ENCODE data around the gene USP35.
"Not testable (repeated sequence)": the region's sequence is repeated elsewhere in the genome, so short reads cannot be mapped to it uniquely, and the experiment has no call there.

USP35 gene

GRCh38 chr11:78220218-78221157 lies 31.8 kb downstream of the USP35 start:
- no peaks in the 10 kb centered on the region for H3K9me3 Mint-ChIP-seq
- H3K36me3 Mint-ChIP-seq (ENCODE audit: low read depth) = peaks cover 99% of the 10 kb centered on the region
- no peaks in the 10 kb centered on the region for H3K27me3 Mint-ChIP-seq
- no peak overlapping the region for H3K4me3 Mint-ChIP-seq
- H3K27ac Mint-ChIP-seq = no peak overlapping the region
- intact Hi-C loops (cut with micrococcal nuclease) = no loop called here
- H3K4me1 Mint-ChIP-seq (ENCODE audit: low read depth) = peaks cover 19% of the 10 kb centered on the region

GRCh38 chr11:78221396-78222315 lies 32.9 kb downstream of the USP35 start:
- H3K36me3 Mint-ChIP-seq (ENCODE audit: low read depth) = peaks cover 99% of the 10 kb centered on the region
- no peaks in the 10 kb centered on the region for H3K27me3 Mint-ChIP-seq
- peaks cover 19% of the 10 kb centered on the region for H3K4me1 Mint-ChIP-seq (ENCODE audit: low read depth)
- H3K9me3 Mint-ChIP-seq = no peaks in the 10 kb centered on the region
- no peak overlapping the region for H3K4me3 Mint-ChIP-seq
- no peak overlapping the region for H3K27ac Mint-ChIP-seq
- intact Hi-C loops (cut with micrococcal nuclease) = no loop called here

- H3K27ac Mint-ChIP-seq; intact Hi-C loops (cut with micrococcal nuclease); H3K9me3 Mint-ChIP-seq; H3K27me3 Mint-ChIP-seq; H3K4me3 Mint-ChIP-seq: not testable (repeated sequence)
- H3K36me3 Mint-ChIP-seq (ENCODE audit: low read depth) = peaks cover 99% of the 10 kb centered on the region
- peaks cover 11% of the 10 kb centered on the region for H3K4me1 Mint-ChIP-seq (ENCODE audit: low read depth)
Measured at GRCh38 chr11:78222726-78223125, 34.0 kb downstream of the USP35 start.

GRCh38 chr11:78223320-78223954 lies 34.7 kb downstream of the USP35 start:
- H3K27me3 Mint-ChIP-seq = no peaks in the 10 kb centered on the region
- no peak overlapping the region for H3K27ac Mint-ChIP-seq
- peaks cover 96% of the 10 kb centered on the region for H3K36me3 Mint-ChIP-seq (ENCODE audit: low read depth)
- no peak overlapping the region for H3K4me3 Mint-ChIP-seq
- H3K4me1 Mint-ChIP-seq (ENCODE audit: low read depth) = peaks cover 4% of the 10 kb centered on the region
- intact Hi-C loops (cut with micrococcal nuclease) = no loop called here
- no peaks in the 10 kb centered on the region for H3K9me3 Mint-ChIP-seq

GRCh38 chr11:78224506-78224905 lies 35.8 kb downstream of the USP35 start:
- no peak overlapping the region for H3K4me3 Mint-ChIP-seq
- H3K4me1 Mint-ChIP-seq (ENCODE audit: low read depth) = peaks cover 10% of the 10 kb centered on the region
- H3K27ac Mint-ChIP-seq = peak overlapping the region; percentile 51
- H3K36me3 Mint-ChIP-seq (ENCODE audit: low read depth) = peaks cover 87% of the 10 kb centered on the region
- H3K27me3 Mint-ChIP-seq = no peaks in the 10 kb centered on the region
- no peaks in the 10 kb centered on the region for H3K9me3 Mint-ChIP-seq
- intact Hi-C loops (cut with micrococcal nuclease) = no loop called here

- H3K9me3 Mint-ChIP-seq = no peaks in the 10 kb centered on the region
Measured at GRCh38 chr11:78224906-78225420, 36.2 kb downstream of the USP35 start.

GRCh38 chr11:78226684-78227680 lies 38.3 kb downstream of the USP35 start:
- H3K4me3 Mint-ChIP-seq = no peak overlapping the region
- no peaks in the 10 kb centered on the region for H3K27me3 Mint-ChIP-seq
- no peak overlapping the region for H3K27ac Mint-ChIP-seq
- H3K4me1 Mint-ChIP-seq (ENCODE audit: low read depth) = peaks cover 27% of the 10 kb centered on the region
- intact Hi-C loops (cut with micrococcal nuclease) = loop anchor here (5.0 kb wide), 2 partner anchors 190 to 205 kb away; partner anchors contain the start of gene GAB2
- H3K9me3 Mint-ChIP-seq = no peaks in the 10 kb centered on the region
- H3K36me3 Mint-ChIP-seq (ENCODE audit: low read depth) = peaks cover 75% of the 10 kb centered on the region

More at GRCh38 chr11:78224906-78225420, 36.2 kb downstream of the USP35 start:
- Mint-ChIP-seq H3K27me3 (no peaks in the 10 kb centered on the region), H3K27ac (peak overlapping the region; percentile 51), H3K4me1 (ENCODE audit: low read depth) (peaks cover 15% of the 10 kb centered on the region), H3K4me3 (no peak overlapping the region), H3K36me3 (ENCODE audit: low read depth) (peaks cover 86% of the 10 kb centered on the region)
- intact Hi-C loops (cut with micrococcal nuclease) = loop anchor here (5.0 kb wide), 2 partner anchors 192 to 207 kb away; partner anchors contain the start of gene GAB2

GRCh38 chr11:78227921-78228320 lies 39.2 kb downstream of the USP35 start:
- Mint-ChIP-seq H3K4me1 (ENCODE audit: low read depth) (peaks cover 27% of the 10 kb centered on the region), H3K9me3 (no peaks in the 10 kb centered on the region), H3K4me3 (no peak overlapping the region), H3K36me3 (ENCODE audit: low read depth) (peaks cover 72% of the 10 kb centered on the region), H3K27me3 (no peaks in the 10 kb centered on the region), H3K27ac (no peak overlapping the region)
- intact Hi-C loops (cut with micrococcal nuclease) = loop anchor here (2.0 to 5.0 kb wide), 3 partner anchors 189 to 337 kb away; partner anchors contain the start of gene GAB2

- peaks cover 72% of the 10 kb centered on the region for H3K36me3 Mint-ChIP-seq (ENCODE audit: low read depth)
- H3K4me3 Mint-ChIP-seq = no peak overlapping the region
- H3K27ac Mint-ChIP-seq = no peak overlapping the region
- intact Hi-C loops (cut with micrococcal nuclease) = loop anchor here (2.0 to 5.0 kb wide), 3 partner anchors 189 to 336 kb away; partner anchors contain the start of gene GAB2
- H3K27me3 Mint-ChIP-seq = no peaks in the 10 kb centered on the region
- no peaks in the 10 kb centered on the region for H3K9me3 Mint-ChIP-seq
- peaks cover 27% of the 10 kb centered on the region for H3K4me1 Mint-ChIP-seq (ENCODE audit: low read depth)
Measured at GRCh38 chr11:78228467-78228866, 39.7 kb downstream of the USP35 start.

- no peaks in the 10 kb centered on the region for H3K27me3 Mint-ChIP-seq
- H3K9me3 Mint-ChIP-seq = no peaks in the 10 kb centered on the region
- H3K4me1 Mint-ChIP-seq (ENCODE audit: low read depth) = peaks cover 27% of the 10 kb centered on the region
- H3K27ac Mint-ChIP-seq = peak overlapping the region; percentile 55
- intact Hi-C loops (cut with micrococcal nuclease) = loop anchor here (2.0 to 5.0 kb wide), 3 partner anchors 188 to 336 kb away; partner anchors contain the start of gene GAB2
- no peak overlapping the region for H3K4me3 Mint-ChIP-seq
- H3K36me3 Mint-ChIP-seq (ENCODE audit: low read depth) = peaks cover 72% of the 10 kb centered on the region
Measured at GRCh38 chr11:78229106-78229505, 40.4 kb downstream of the USP35 start.

GRCh38 chr11:78230161-78230877 lies 41.6 kb downstream of the USP35 start:
- Mint-ChIP-seq H3K9me3 (no peaks in the 10 kb centered on the region), H3K27me3 (no peaks in the 10 kb centered on the region), H3K4me1 (ENCODE audit: low read depth) (peaks cover 27% of the 10 kb centered on the region), H3K36me3 (ENCODE audit: low read depth) (peaks cover 65% of the 10 kb centered on the region), H3K27ac (no peak overlapping the region), H3K4me3 (no peak overlapping the region)
- intact Hi-C loops (cut with micrococcal nuclease) = no loop called here

- peaks cover 64% of the 10 kb centered on the region for H3K36me3 Mint-ChIP-seq (ENCODE audit: low read depth)
- H3K27ac Mint-ChIP-seq = no peak overlapping the region
- no peaks in the 10 kb centered on the region for H3K27me3 Mint-ChIP-seq
Measured at GRCh38 chr11:78231962-78232501, 43.3 kb downstream of the USP35 start.

More at GRCh38 chr11:78231962-78232501, 43.3 kb downstream of the USP35 start:
- H3K4me1 Mint-ChIP-seq (ENCODE audit: low read depth) = peaks cover 27% of the 10 kb centered on the region
- H3K4me3 Mint-ChIP-seq = no peak overlapping the region
- H3K9me3 Mint-ChIP-seq = no peaks in the 10 kb centered on the region
- intact Hi-C loops (cut with micrococcal nuclease) = no loop called here

Data from dendritic cell treated with granulocyte-macrophage colony-stimulating factor and Interleukin-4, amounts not matched to agents 40 ng/mL and 50 ng/mL, for 4 days (primary cell).